Neural crest cell (in vitro differentiated cells): ENCODE data around the gene CYLD. TPM values are rescaled to one million over a fixed set of nuclear protein-coding genes. Genes with fewer than 3 reads are reported as not detected.
A peak's percentile ranks its signal among the peaks of the same experiment; 100 is the strongest.

Experiments
- DNase-seq: peaks from one replicate; pipeline ENCODE4 v3.0.0; 2021; ENCODE audit warnings: low read depth, mixed read lengths, low spot score
- H3K27ac Mint-ChIP-seq: one replicate; pipeline ENCODE4 v1.8.0; 2021; ENCODE audit warnings: mild to moderate bottlenecking, mixed read lengths; ENCODE audit not compliant: unreplicated experiment
- H3K27me3 Mint-ChIP-seq: 2 replicates; pipeline ENCODE4 v1.8.0; 2021; ENCODE audit warnings: low read depth, mild to moderate bottlenecking, mixed read lengths
- H3K36me3 Mint-ChIP-seq: 2 replicates; pipeline ENCODE4 v1.8.0; 2021; ENCODE audit warnings: low read depth, mild to moderate bottlenecking, mixed read lengths
- H3K4me1 Mint-ChIP-seq: 2 replicates; pipeline ENCODE4 v1.8.0; 2021; ENCODE audit warnings: mixed read lengths
- H3K4me3 Mint-ChIP-seq: one replicate; pipeline ENCODE4 v1.8.0; 2021; ENCODE audit warnings: mild to moderate bottlenecking, mixed read lengths
- H3K9me3 Mint-ChIP-seq: 2 replicates; pipeline ENCODE4 v1.8.0; 2021; ENCODE audit warnings: mixed read lengths
- CTCF ChIP-seq: fragments of 200-600 bp; sonication (generic); conservative IDR thresholded peaks from 2 replicates; pipeline ENCODE4 v1.5.0; 2021; ENCODE audit warnings: antibody characterized with exemption, mild to moderate bottlenecking
- total RNA-seq: library from RNA; stranded (reverse); gene quantifications from 2 replicates; pipeline ENCODE4 v1.2.1, GENCODE V29; 2021

CYLD gene
- total RNA-seq, 1 donor from 2014 or later: 10.1 TPM

- Mint-ChIP-seq H3K9me3 (no peaks in the 10 kb centered on the region), H3K27me3 (peaks cover 45% of the 10 kb centered on the region)
- no peak for TF ChIP-seq CTCF
Observed at GRCh38 chr16:50737420-50737959, 4.4 kb upstream of the CYLD start.

GRCh38 chr16:50739031-50739430 is 2.9 kb upstream of the CYLD start:
- H3K36me3 Mint-ChIP-seq: no peaks in the 10 kb centered on the region
- peaks cover 58% of the 10 kb centered on the region for H3K27me3 Mint-ChIP-seq
- H3K9me3 Mint-ChIP-seq: no peaks in the 10 kb centered on the region
- no peak overlapping the region for H3K27ac Mint-ChIP-seq
- TF ChIP-seq CTCF: no peak
- no peak for DNase-seq
- H3K4me1 Mint-ChIP-seq: peaks cover 8% of the 10 kb centered on the region
- H3K4me3 Mint-ChIP-seq: no peak overlapping the region

More at GRCh38 chr16:50737420-50737959, 4.4 kb upstream of the CYLD start:
- DNase-seq: no peak
- Mint-ChIP-seq H3K4me3 (no peak overlapping the region), H3K4me1 (peaks cover 8% of the 10 kb centered on the region), H3K36me3 (no peaks in the 10 kb centered on the region), H3K27ac (no peak overlapping the region)

GRCh38 chr16:50740736-50741135 is 1.1 kb upstream of the CYLD start:
- Mint-ChIP-seq H3K27me3 (peaks cover 52% of the 10 kb centered on the region), H3K4me1 (peaks cover 8% of the 10 kb centered on the region), H3K27ac (no peak overlapping the region), H3K36me3 (no peaks in the 10 kb centered on the region), H3K9me3 (no peaks in the 10 kb centered on the region), H3K4me3 (no peak overlapping the region)
- no peak for TF ChIP-seq CTCF
- DNase-seq: no peak

- H3K27me3 Mint-ChIP-seq: peaks cover 48% of the 10 kb centered on the region
- no peaks in the 10 kb centered on the region for H3K9me3 Mint-ChIP-seq
- no peaks in the 10 kb centered on the region for H3K36me3 Mint-ChIP-seq
- H3K4me3 Mint-ChIP-seq: peak overlapping the region; percentile 86
- H3K27ac Mint-ChIP-seq: no peak overlapping the region
- no peak for DNase-seq
- TF ChIP-seq CTCF: no peak
- H3K4me1 Mint-ChIP-seq: peaks cover 8% of the 10 kb centered on the region
Observed at GRCh38 chr16:50741225-50741780, 583 bp upstream of the CYLD start.

- Mint-ChIP-seq H3K4me1 (peaks cover 15% of the 10 kb centered on the region), H3K27ac (no peak overlapping the region), H3K4me3 (peak overlapping the region; percentile 86), H3K9me3 (no peaks in the 10 kb centered on the region), H3K36me3 (no peaks in the 10 kb centered on the region), H3K27me3 (peaks cover 37% of the 10 kb centered on the region)
- TF ChIP-seq CTCF: no peak
- no peak for DNase-seq
Observed at GRCh38 chr16:50742576-50743200, 802 bp downstream of the CYLD start.
